GM12878 (cell line): Measurements from ENCODE around the gene PTPN18. TPM values are rescaled to one million over a fixed set of nuclear protein-coding genes. Genes with fewer than 3 reads are reported as not detected.

ENCODE experiments used
- ATAC-seq: fragments of 200-7000 bp; cut with Tn5 transposase; 3 replicates; pipeline ENCODE4 v1.9.1; 2020; ENCODE audit warnings: mild to moderate bottlenecking, moderate library complexity
- BruUV-seq: library from RNA; stranded (reverse); fragments of 400-500 nt; replicated peaks from 2 replicates; lab custom pipeline; 2021; lab: Mats Ljungman, UMichigan
- CTCF ChIA-PET: fragments of 300-600 bp; sonication (Branson Sonifier 250); formaldehyde crosslinking; extraction: SDS; loops from one replicate; lab custom pipeline; 2021; ENCODE audit warnings: inconsistent platforms; lab: Yijun Ruan, JAX
- POLR2A ChIA-PET: fragments of 350-600 bp; formaldehyde crosslinking; extraction: SDS; loops from one replicate; lab custom pipeline; 2021; ENCODE audit warnings: inconsistent platforms; lab: Charles Lee
- RAD21 ChIA-PET: fragments of 300-600 bp; sonication (Branson Sonifier 250); formaldehyde crosslinking; loops from one replicate; lab custom pipeline; 2023; ENCODE audit warnings: antibody characterized with exemption; ENCODE audit not compliant: unreplicated experiment; lab: Charles Lee
- SMC1A ChIA-PET: fragments of 300-600 bp; sonication (Branson Sonifier 250); formaldehyde crosslinking; loops from one replicate; lab custom pipeline; 2023; ENCODE audit not compliant: unreplicated experiment, uncharacterized antibody; lab: Charles Lee
- DNase-seq: peaks from one replicate; pipeline ENCODE4 v3.0.0-alpha.2; 2011; ENCODE audit warnings: low read depth, low spot score
- FAIRE-seq: peaks from 3 replicates; lab custom pipeline; 2011; peaks lifted over from hg19 to GRCh38; lab: Jason Lieb, UNC
- H2AFZ ChIP-seq: 2 replicates; pipeline ENCODE4 v1.6.0; 2011; ENCODE audit warnings: low read depth, low read length, control low read depth; ENCODE audit not compliant: control insufficient read depth
- H3K27ac ChIP-seq: 2 replicates; pipeline ENCODE4 v1.5.1; 2011; ENCODE audit warnings: control low read depth; ENCODE audit not compliant: control insufficient read depth, insufficient read depth
- H3K27me3 ChIP-seq, 2 experiments: replicated peaks in 1 of 2; 2 replicates each; pipeline versions ENCODE4 v1.6.0 to v1.6.1; 2011; ENCODE audit warnings: low read length in 1 of 2; ENCODE audit not compliant: control insufficient read depth in 2 of 2, insufficient read depth in 2 of 2
- H3K36me3 ChIP-seq, 2 experiments: 2 replicates each; pipeline ENCODE4 v1.5.1; 2011; ENCODE audit warnings: low read length in 1 of 2; ENCODE audit not compliant: control insufficient read depth in 2 of 2, insufficient read depth in 2 of 2
- H3K4me1 ChIP-seq: 2 replicates; pipeline ENCODE4 v1.6.1; 2011; ENCODE audit warnings: mild to moderate bottlenecking, low read length, moderate library complexity, mixed read lengths; ENCODE audit not compliant: control insufficient read depth, insufficient read depth
- H3K4me2 ChIP-seq: 2 replicates; pipeline ENCODE4 v1.6.0; 2011; ENCODE audit warnings: control low read depth; ENCODE audit not compliant: control insufficient read depth, insufficient read depth
- H3K4me3 ChIP-seq: fragments of 200-600 bp; sonication (generic); 2 replicates; pipeline ENCODE4 v1.5.1; 2016
- H3K79me2 ChIP-seq: 2 replicates; pipeline ENCODE4 v1.6.0; 2011; ENCODE audit warnings: low read length; ENCODE audit not compliant: control insufficient read depth, insufficient read depth
- H3K9ac ChIP-seq: 2 replicates; pipeline ENCODE4 v1.8.0; 2011; ENCODE audit warnings: low read length, control low read depth, mixed read lengths; ENCODE audit not compliant: control insufficient read depth, insufficient read depth
- H3K9me3 ChIP-seq: replicated peaks from 3 replicates; pipeline ENCODE4 v1.5.1; 2011; ENCODE audit warnings: mild to moderate bottlenecking, low read length; ENCODE audit not compliant: control insufficient read depth, insufficient read depth
- H4K20me1 ChIP-seq: 2 replicates; pipeline ENCODE4 v1.6.0; 2011; ENCODE audit not compliant: control insufficient read depth, insufficient read depth
- ASH2L ChIP-seq: fragments of 300-600, 200-600 bp; sonication (generic); IDR thresholded peaks from 2 replicates; pipeline ENCODE4 v1.6.1; 2017; ENCODE audit warnings: low read depth, mild to moderate bottlenecking, borderline replicate concordance
- CEBPB ChIP-seq, 2 experiments: fragments of 150-350 bp in 1 of 2; IDR thresholded peaks; 2 replicates each; pipeline ENCODE4 v1.6.1; 2012 to 2014; ENCODE audit warnings: low read depth in 2 of 2, low read length in 2 of 2, borderline replicate concordance in 1 of 2, inconsistent platforms in 1 of 2
- ESRRA ChIP-seq: IDR thresholded peaks from 2 replicates; pipeline ENCODE4 v1.6.1; 2012; ENCODE audit warnings: mild to moderate bottlenecking, low read length, improper control_type of control experiment
- ETV6 ChIP-seq, 2 experiments: fragments of 450-650 bp in 1 of 2; IDR thresholded peaks in 1 of 2; conservative IDR thresholded peaks in 1 of 2; 2 replicates each; pipeline ENCODE4 v1.6.1; 2014; ENCODE audit warnings: antibody characterized with exemption in 1 of 2, borderline replicate concordance in 1 of 2, low read depth in 1 of 2, mild to moderate bottlenecking in 1 of 2, moderate library complexity in 1 of 2
- MTA3 ChIP-seq: IDR thresholded peaks from 2 replicates; pipeline ENCODE4 v1.6.1; 2012; ENCODE audit warnings: low read length, inconsistent platforms, borderline replicate concordance
- TARDBP ChIP-seq: IDR thresholded peaks from 2 replicates; pipeline ENCODE4 v1.6.1; 2016; ENCODE audit warnings: borderline replicate concordance
- WRNIP1 ChIP-seq: IDR thresholded peaks from 2 replicates; pipeline ENCODE4 v1.6.1; 2011; ENCODE audit warnings: low read depth, low read length, improper control_type of control experiment, borderline replicate concordance
- YBX1 ChIP-seq: fragments of 450-650 bp; IDR thresholded peaks from 2 replicates; pipeline ENCODE4 v1.6.1; 2016; ENCODE audit warnings: antibody characterized with exemption
- ZNF24 ChIP-seq: fragments of 450-650 bp; IDR thresholded peaks from 2 replicates; pipeline ENCODE4 v1.6.1; 2017; ENCODE audit warnings: antibody characterized with exemption, mild to moderate bottlenecking
- WGBS: methylation state at CpG from one replicate; pipeline ENCODE4 v1.1.6; 2016; ENCODE audit warnings: low lambda C conversion rate; ENCODE audit not compliant: insufficient replicate concordance, insufficient coverage; ENCODE audit errors: missing lambda C conversion rate; 5-methylcytosine and 5-hydroxymethylcytosine counted together
- in situ Hi-C: fragments of 300-500 bp; cut with MboI; formaldehyde crosslinking; loops from 9 replicates; pipeline ENCODE4 v1.14.3; 2018; ENCODE audit warnings: mixed read lengths
- intact Hi-C: fragments of 100-400 bp; cut with micrococcal nuclease; formaldehyde crosslinking; loops from one replicate; pipeline ENCODE4 v1.14.2; 2022; ENCODE audit not compliant: unreplicated experiment
- polyA plus RNA-seq, 11 experiments: library from polyadenylated mRNA; depleted of rRNA in 4 of 11; unstranded in 6 of 11; stranded (reverse) in 5 of 11; fragments of >200 nt; fragmentation: Nextera tagmentation in 4 of 11; fragmentation: Illumina TruSeq in 1 of 11; extraction: Ambion mirVana in 4 of 11; extraction: Trizol in 1 of 11; gene quantifications; 1 replicate in 1 of 11; 2 replicates in 10 of 11; pipeline versions ENCODE4 v1.2.1 to v1.2.3, GENCODE V29; 2011 to 2016; ENCODE audit warnings: inconsistent platforms in 2 of 11, missing spikeins in 2 of 11, low read depth in 1 of 11
- total RNA-seq, 4 experiments: library from RNA; depleted of rRNA in 3 of 4; stranded (reverse); fragments of >200 nt in 3 of 4; fragmentation: Illumina TruSeq in 1 of 4; extraction: Trizol in 1 of 4; gene quantifications; 2 replicates each; pipeline versions ENCODE4 v1.2.1 to v1.2.3, GENCODE V29; 2013 to 2021
- TF ChIP-seq, protein P1 (sequence below): fragments of 450-650 bp; IDR thresholded peaks from 2 replicates; pipeline ENCODE4 v1.6.1; 2017; ENCODE audit warnings: antibody characterized with exemption, mild to moderate bottlenecking, moderate library complexity
- TF ChIP-seq, protein P2 (sequence below): IDR thresholded peaks from 2 replicates; pipeline ENCODE4 v1.6.1; 2012; ENCODE audit warnings: low read length, inconsistent platforms

Gene PTPN18
- total and polyA plus RNA-seq, 10 of the 15 experiments (the other 5 are each of a cell fraction or from before 2014, with no cell fraction given) = 14.8 to 89.9 (median 43.4) TPM

DNA sequence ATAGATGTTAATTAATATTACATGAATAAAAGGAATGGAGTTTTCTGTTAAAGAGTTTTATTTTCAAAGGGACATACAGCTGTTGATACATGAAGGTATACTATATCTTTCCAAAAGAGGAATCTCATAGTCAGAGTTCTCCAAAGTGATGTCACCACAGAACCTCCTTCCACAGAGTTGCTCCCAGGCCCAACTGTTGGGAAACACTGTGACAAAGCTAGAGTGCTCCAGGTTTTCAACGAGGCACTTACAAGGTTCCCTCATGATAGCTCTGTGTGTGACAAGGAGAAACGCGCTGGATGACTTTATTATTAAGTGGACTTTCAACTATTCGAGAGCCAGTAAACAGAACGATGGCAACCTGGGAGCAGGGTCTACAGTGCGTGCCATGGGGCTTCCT is 33.5 kb downstream of the PTPN18 start:
- in situ Hi-C loops (no loop called here), intact Hi-C loops (no loop called here)
- Histone ChIP-seq H3K79me2 (no peaks in the 10 kb centered on the region), H3K9ac (no peak overlapping the region), H3K27ac (no peak overlapping the region), H3K27me3 (no peaks in the 10 kb centered on the region), H3K4me1 (peaks cover 49% of the 10 kb centered on the region), H3K9me3 (no peaks in the 10 kb centered on the region), H4K20me1 (no peaks in the 10 kb centered on the region), H3K4me2 (no peak overlapping the region), H3K4me3 (no peak overlapping the region), H2AFZ (no peak overlapping the region), H3K36me3 (no peaks in the 10 kb centered on the region)
- no TSS peak for BruUV-seq
- ChIA-PET CTCF (interaction anchor here (1.0 to 2.8 kb wide), 4 partner anchors 11 to 34 kb away, joined by 4 to 13 read pairs (median 7); partner anchors contain the start of gene PTPN18), SMC1A (interaction anchor here (1.3 to 4.3 kb wide), 4 partner anchors 12 to 47 kb away, joined by 4 to 25 read pairs (median 10); partner anchors contain the start of gene IMP4), RAD21 (interaction anchor here (1.4 to 2.2 kb wide), 3 partner anchors 12 to 47 kb away, joined by 6 read pairs; partner anchors contain the start of gene IMP4), POLR2A (interaction anchor here (0.7 to 1.0 kb wide), 2 partner anchors 16 to 19 kb away, joined by 3 read pairs; no protein-coding TSS in a partner anchor)
- 91% methylated on average over 6 of the region's 6 CpGs for WGBS
- ATAC-seq = no peak
- DNase-seq = no peak
- no peak for FAIRE-seq
- TF ChIP-seq ASH2L (no peak), TARDBP (no peak), CEBPB (IDR thresholded peaks at IDR 0.05; ENCODE audit: borderline replicate concordance in 1 of 2, low read depth in 2 of 2, low read length in 2 of 2) (no peak), ETV6 (conservative IDR thresholded peaks at IDR 0.05 in 1 of 2, IDR thresholded peaks at IDR 0.05 in 1 of 2; ENCODE audit: borderline replicate concordance in 1 of 2, low read depth in 1 of 2) (no peak), ZNF24 (no peak), YBX1 (no peak), WRNIP1 (no peak), MTA3 (no peak), ESRRA (no peak)
- TF ChIP-seq, protein P1, sequence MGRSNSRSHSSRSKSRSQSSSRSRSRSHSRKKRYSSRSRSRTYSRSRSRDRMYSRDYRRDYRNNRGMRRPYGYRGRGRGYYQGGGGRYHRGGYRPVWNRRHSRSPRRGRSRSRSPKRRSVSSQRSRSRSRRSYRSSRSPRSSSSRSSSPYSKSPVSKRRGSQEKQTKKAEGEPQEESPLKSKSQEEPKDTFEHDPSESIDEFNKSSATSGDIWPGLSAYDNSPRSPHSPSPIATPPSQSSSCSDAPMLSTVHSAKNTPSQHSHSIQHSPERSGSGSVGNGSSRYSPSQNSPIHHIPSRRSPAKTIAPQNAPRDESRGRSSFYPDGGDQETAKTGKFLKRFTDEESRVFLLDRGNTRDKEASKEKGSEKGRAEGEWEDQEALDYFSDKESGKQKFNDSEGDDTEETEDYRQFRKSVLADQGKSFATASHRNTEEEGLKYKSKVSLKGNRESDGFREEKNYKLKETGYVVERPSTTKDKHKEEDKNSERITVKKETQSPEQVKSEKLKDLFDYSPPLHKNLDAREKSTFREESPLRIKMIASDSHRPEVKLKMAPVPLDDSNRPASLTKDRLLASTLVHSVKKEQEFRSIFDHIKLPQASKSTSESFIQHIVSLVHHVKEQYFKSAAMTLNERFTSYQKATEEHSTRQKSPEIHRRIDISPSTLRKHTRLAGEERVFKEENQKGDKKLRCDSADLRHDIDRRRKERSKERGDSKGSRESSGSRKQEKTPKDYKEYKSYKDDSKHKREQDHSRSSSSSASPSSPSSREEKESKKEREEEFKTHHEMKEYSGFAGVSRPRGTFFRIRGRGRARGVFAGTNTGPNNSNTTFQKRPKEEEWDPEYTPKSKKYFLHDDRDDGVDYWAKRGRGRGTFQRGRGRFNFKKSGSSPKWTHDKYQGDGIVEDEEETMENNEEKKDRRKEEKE = no peak
- TF ChIP-seq, protein P2, sequence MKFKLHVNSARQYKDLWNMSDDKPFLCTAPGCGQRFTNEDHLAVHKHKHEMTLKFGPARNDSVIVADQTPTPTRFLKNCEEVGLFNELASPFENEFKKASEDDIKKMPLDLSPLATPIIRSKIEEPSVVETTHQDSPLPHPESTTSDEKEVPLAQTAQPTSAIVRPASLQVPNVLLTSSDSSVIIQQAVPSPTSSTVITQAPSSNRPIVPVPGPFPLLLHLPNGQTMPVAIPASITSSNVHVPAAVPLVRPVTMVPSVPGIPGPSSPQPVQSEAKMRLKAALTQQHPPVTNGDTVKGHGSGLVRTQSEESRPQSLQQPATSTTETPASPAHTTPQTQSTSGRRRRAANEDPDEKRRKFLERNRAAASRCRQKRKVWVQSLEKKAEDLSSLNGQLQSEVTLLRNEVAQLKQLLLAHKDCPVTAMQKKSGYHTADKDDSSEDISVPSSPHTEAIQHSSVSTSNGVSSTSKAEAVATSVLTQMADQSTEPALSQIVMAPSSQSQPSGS = no peak
